HG03060 (cell line): ENCODE measurements around the gene CXCR4.

Experiments used
- ATAC-seq: cut with Tn5 transposase; IDR thresholded peaks from one replicate; pipeline ENCODE4 v1.9.1; 2021; ENCODE audit warnings: low read depth, moderate number of reproducible peaks; ENCODE audit not compliant: unreplicated experiment

CXCR4 gene

DNA sequence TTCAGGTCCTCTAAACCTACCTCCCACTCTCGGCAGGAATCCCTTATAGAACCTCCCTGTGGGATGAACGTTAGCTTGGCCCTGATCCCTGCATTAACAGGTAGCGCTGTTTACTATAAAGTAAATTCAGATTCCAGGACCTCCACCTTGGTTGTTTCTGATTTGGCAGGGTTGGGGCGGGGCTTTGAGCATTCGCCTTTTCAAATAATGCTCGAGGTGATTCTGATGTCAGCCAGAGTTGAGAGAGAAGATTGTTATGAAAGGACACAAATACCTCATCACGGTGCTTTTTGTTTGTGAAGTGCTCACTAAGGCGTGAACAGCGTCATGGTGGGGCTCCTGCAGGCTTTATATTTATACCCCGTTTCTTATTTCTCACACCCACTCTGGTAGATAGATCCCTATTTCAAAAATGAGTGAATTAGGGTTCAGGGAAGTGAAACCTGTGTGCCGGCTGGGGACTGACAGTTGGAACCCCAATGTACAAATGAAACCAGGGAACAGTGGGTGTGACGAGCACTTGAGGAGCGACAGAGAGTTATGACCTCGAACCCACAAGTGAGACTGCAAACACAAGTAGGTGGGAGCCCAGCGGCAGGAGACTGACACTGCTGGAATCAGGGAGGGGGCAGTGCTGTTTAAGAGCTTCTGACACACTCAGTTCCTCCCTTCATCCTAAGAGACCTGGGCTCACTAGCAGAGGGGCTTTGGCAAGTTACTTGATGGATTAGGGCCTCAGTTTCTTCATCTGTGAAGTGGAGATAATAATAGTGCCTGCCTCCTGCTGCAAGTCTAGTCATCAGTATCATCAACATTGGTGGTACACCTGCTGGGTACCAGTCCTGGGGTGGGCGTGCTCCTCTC is 14.2 kb upstream of the CXCR4 start:
- ATAC-seq, result peak; percentile 90

DNA sequence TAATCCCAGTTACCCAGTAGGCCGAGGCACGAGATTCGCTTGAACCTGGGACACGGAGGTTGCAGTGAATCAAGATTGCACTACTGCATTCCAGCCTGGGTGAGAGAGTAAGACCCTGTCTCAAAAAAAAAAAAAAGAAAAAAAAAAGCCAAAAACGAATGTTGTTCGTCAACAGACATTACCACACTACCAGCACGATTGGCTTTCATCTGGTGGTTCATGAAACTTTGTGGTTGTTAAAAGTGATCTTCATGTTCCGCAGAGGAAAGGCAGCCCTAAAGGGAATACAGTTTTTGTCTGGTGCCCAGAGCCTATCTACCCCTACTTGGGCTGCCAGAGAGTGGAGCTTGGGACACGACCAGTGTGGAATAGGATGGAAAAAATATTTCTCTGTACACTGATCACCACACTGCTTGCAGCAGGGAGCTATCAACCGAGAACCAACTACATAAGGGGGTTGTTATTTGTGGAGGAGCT is 13.6 kb upstream of the CXCR4 start:
- ATAC-seq, result no peak

DNA sequence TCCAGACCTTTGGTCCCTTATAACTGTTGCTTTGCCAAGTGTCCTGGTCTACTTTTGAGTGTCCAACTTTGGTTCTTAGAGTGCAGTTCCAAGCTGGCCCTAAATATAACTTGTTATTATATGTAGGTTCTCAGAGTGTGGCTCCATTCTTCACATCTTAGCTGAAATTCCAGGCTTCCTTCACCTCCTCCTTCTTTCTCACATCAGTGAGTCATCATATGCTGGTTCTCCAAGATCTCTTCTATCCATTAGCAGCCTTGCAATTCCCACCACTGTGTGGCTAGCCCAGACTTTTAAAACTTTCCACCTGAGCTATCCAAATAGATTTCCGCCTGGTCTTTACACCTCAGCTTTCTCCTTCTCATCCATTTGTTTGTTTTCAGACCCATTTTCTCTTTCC is 12.6 kb upstream of the CXCR4 start:
- ATAC-seq, result no peak

DNA sequence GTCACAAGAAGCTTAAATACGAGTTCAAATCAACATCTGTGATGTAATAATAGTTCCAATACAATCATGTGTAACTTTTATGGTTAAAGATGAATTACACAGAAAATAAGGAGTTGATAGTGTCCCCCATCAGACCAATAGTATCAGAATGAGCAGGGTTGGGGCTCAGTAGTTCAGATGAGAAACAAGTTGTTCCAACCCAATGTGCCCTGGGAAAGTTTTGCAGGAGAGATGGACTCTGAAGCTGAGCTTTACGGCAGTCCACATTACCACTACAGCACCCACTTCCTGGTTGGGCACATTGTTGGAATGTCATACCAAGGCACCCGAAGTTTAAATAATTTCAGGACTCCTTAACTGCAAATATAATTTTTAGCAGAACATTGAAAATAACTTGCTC is 12.1 kb upstream of the CXCR4 start:
- no peak for ATAC-seq

DNA sequence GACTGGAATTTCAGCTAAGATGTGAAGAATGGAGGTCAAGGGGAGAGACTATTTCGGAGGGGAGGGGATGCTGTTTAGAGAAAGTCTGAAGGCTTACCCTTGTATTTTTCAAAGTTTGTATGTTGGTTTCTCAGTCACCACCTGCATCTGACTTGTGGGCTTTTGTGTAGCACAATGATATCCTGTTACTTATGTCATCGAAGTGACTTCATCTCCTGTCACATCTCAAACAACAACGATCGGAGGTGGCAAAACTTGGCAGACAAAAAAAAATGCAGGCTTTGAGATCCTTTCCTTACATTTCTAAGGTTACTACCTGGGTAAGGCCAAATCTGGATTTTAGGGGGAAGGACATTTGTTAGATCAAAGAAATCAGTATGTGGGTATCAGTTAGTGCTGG is 11.7 kb upstream of the CXCR4 start:
- ATAC-seq, result no peak

DNA sequence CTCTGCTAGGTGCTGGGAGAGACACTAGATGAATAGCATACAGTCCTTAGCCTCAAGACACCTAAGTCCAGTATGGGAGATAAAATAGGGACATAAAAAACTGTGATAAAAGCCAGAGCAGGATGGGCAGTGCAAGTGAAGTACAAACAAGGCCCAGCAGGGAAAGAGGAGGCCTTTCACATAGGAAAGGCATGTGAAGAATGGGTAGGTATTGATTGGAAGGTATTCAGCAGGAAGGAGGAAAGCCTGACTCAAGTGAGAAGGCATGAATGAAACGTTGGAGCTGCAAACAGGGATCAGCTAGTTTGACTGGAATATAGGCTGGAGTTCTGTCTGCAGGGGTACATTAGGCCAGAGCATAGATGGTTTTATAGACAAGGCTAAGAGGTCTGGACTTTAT is 11.0 kb upstream of the CXCR4 start:
- no peak for ATAC-seq

DNA sequence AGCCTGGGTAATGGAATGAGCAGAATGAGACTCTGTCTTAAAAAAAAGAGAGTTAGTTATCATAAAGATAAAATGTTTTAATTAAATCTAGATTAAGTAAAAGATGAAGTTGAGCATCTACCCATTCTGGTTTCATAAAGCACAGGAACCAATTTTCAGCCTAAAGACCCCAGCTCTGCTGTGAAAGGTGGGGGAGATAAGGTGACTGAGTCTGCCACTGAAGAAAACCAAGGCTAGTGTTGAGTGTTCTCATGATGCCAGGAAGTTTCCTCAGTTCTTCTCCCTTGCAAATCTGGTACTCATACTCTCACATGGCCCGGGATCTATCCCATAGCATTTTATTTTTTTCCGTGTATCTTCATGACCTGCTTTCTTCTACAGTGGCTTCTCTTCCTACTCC is 10.4 kb upstream of the CXCR4 start:
- ATAC-seq, result no peak

DNA sequence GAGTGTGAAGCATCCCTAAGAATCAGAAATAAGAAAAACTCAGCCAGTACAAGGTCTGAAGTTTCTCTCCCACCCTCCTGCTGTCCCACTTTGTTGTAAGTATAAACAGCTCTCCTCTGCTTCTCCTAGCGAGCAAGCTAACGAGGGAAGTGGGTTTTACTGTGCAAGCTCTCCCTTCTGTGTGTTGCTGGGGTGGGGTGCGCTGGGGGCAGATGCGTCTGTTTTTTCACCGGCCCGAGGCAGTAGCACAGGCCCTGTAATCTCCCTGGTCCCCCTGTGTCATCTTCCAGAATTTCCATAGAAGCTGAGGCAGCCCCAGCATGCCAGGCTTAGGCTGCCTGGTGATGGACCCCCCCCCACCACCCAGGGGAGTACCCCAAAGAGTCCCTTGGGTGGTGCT is 9.4 kb upstream of the CXCR4 start:
- no peak for ATAC-seq

DNA sequence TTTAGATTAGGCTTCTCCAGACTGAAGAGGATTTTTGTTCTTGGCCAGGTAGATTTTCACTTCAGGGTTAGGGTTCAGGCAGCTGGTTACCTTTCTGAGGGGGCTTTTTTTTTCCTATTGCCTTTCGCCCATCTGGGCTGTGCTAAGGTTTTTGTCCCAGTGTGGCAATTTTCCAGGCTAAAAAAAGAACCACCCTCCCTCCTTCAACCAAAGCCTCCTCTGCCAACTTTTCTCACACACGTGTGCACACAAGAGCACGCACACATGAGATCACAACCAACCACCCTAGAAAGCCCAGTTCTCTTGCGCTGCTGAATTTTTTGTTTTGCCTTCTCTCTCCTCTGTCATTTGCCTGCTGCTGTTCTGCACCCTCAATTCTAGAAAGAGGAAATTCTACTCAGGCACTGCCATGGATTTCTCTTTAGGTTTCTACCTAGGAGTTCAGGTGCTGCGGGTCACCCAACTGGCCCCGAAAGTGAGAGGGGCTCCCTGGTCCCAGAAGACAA is 8.5 kb upstream of the CXCR4 start:
- ATAC-seq, result no peak

DNA sequence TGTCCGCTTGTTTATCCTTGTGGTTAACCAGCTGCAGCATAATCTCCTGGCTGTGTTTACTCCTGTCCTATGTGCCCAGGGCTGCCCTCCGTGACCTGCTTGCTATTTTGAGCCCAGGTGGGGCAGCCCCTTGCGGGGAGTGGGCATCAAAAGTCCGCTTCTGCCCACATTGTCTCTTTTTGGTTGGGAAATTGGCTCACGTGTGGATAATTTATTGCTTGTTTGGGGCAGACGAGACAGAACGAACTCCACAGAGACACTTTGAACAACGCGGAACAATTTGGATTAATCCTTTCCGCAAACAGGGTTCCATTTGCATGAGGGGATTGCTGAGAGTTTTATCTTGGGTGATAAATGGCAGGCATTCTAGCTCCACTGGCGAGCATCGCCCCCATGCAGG is 8.1 kb upstream of the CXCR4 start:
- no peak for ATAC-seq

DNA sequence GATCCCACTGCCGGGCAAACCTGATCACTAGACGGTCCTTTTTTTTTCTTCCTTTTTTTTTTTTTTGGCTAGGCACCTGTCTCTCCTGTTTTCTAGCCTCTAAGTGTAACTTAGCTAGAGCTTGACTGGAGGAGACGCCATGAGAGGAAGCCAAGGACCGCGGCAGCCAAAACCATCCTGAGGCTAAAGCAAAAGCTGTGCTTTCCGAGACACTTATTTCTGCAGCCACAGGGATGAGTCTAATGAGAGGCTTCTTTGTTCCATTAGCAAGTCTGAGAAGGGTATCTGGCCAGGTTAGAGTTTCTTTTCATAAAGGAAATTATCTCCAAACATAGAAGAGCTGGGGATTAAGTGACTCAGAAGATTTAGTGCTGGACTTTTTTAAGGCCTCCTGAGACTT is 7.3 kb upstream of the CXCR4 start:
- ATAC-seq, result no peak

DNA sequence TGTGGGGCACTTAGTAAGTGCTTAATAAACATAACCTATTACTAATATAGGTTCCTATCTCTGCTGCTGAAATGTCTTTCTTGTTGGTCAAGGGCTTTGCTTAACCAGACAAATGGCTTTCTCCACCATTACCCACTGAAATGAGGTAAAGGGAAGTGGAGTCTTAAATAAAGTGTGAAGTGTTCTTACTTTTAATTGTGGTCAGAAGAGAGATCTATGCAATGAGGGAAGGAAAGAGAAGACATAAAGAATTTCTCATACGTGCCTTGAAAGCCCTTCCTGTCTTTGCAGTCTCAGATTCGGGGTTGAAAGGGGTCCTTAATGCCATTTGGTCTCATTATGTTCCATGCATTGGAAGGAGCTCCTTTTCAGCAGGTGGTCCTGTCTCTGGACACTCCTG is 6.9 kb upstream of the CXCR4 start:
- no peak for ATAC-seq

DNA sequence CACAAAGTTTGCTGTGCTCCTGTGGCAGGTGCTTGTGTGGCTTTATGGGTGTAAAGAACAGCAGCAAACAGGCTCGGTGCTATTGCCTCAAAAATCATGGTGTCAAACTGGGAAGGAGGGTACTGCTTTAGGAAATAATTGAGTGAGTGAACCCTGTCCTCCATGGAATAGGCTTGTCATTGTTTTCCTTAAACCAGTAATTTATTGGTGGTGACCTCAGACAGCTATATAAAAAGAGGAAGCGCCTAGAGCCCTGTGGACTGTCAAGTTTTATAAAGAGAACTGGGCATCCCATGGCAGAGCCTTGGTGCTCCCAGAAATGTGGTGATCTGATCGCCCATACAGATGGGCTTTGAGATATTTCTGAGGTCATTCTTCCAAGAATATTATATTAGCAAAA is 4.7 kb upstream of the CXCR4 start:
- ATAC-seq, result no peak

DNA sequence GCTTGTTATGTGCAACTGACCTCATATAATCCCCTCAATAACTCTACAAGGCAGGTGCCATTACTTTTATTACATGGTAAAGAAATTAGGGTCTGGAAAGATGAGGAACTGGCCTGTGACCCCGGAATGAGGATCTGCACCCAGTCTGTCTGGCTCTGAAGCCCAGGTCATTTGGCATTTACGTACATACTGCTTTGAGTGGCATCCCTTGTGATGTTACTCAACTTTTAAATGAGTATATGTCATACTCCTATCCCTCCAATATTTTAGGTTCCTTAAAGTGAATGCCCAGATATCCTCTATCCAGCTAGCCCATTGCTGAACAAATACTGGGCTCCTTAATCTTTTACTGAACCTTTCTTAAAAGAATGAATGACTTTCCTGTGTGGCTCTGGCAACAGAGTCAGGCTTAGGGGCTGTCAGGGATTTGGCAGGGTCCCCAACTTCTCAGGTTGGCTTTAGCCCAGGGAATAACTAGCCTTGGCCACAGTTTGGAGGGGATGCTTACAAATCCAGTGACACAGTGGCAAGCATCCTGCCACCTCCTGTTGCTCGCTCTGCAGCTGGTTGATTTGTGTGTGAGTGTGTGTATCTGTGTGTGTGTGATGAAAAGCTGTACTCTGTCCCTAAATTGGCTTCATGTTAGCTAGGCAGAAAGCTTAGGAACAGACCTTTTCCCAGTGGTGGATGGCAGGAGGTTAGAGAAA is 3.4 kb upstream of the CXCR4 start:
- ATAC-seq, result no peak

DNA sequence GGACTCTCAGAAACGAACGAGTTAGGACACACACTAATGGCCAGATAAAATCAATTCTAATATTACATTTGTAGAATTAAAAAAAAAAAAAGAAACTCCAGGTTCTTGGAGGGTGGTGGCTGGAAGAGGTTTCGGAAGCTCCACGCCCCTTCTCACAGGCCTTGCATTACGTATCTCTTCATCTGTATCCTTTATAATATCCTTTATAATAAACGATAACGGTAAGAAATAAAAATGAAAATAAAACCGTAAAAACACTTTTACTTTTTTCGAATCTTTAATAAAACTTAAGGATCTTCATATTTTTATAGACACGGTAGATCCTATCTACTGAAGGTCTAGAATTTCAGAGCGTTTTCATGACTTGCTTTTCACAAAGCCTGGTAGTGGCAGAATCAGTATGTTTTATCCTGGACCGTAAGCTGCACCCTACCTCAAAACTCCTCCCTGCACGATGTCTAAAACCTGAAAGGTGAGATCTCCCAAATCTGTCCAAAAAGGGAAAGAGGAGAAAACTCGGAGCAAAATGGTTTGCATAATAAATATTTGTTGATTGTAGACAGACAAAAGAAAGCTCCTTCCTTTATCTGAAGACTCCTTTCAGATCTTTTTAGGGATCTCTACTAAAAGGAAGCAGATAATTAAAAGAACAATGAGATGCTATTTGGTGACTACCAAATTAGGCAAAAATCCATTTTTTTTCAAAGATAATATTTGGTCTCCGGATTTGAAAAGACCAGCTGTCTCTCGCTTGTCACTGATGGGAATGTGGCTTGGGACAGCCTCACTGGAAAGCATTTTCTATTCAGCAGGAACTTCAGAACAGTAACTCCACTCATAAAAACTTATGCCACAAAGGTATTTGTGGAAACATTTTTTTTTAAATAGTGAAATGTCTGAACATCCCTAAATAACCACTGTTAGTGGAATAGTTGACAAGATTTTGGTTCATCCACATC is 2.0 kb upstream of the CXCR4 start:
- ATAC-seq, result no peak

DNA sequence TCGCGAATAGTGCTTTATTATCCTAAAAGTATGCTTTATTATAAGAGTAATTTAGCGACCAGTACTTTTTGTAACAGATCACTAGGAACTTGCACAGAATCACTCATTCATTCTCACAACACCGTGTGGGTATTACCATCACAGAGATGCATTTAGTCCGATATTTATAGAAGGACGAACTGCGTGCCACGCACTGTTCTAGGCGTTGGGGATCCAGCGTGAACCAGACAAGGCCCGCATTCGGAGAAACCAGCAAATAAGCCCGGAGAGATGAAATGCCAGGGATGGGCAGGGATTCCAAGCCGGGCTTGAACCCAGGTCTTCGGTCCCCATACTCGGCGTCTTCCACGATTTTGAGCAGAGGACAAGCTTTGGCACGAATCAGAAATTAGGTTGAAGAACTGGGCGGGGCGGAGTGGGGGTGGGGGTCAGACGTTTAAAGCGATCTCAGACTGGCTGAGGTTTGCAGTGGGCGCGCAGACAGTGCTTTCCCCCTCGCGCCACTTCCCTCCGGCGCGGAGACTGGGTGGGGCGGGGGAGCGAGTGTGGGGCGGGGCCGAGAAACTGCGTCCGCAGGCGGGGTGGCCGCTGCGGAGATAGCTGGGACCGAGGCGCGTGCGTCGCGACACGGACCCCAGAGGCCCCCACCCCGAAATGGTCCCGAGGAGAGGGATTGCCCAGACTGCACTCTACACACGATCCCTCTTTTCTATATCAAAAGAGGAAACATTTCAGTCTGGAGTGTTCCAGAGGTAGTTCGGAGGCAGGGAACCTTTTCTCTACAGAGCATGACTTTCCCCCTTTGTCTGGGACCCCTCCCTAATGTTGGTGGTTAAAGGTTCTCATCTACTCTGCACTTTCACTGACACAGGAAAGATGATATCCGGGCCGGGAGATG is 1.1 kb upstream of the CXCR4 start:
- no peak for ATAC-seq

DNA sequence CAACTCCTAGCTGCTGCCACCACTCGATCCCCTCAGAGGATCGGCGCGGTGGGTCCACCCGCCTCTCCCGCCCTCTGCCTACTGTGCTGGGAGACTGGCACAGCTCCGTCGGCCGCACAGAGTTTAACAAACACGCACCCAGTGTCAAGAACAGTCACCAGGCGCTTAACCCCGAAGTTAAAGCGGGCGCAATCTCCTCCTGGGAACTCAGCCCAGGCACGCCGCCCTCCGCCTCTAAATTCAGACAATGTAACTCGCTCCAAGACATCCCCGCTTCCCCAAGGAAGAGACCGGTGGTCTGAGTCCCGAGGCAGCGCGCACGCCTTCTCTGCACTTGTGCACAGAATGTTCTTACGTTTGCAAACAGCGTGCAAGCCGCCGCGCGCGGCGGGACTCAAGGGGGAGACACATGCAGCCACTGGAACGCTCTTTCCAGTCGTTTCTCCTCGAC is 533 bp downstream of the CXCR4 start:
- peak; percentile 14 for ATAC-seq

DNA sequence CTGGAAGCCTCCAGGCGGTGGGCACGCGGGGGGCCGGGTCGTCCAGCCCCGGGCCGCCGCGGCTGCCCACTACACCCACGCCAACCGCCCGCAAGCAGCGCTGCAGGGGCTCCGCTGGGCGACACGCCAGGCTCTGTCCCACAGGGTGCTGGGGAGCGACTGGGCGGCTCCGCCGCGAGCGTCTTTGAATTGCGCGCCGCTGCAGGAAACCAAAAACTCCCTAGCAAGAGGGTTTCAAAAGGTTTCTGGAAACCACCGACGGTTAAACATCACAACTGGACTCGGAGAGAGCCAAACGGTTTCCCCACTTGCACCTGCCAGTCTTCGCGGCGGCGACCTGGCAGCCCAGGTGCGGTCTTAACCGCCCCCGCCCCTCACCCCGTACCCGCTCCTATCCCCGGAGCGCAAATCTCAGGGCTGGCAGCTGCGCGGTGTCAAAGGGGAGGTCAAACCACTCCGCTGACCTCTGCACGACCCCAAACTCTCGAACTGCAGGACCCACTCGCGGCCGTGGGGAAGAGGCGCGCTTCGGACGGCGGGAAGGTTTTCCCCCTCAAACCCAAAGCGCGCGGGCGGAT is 1.0 kb downstream of the CXCR4 start:
- ATAC-seq, result peak; percentile 33

DNA sequence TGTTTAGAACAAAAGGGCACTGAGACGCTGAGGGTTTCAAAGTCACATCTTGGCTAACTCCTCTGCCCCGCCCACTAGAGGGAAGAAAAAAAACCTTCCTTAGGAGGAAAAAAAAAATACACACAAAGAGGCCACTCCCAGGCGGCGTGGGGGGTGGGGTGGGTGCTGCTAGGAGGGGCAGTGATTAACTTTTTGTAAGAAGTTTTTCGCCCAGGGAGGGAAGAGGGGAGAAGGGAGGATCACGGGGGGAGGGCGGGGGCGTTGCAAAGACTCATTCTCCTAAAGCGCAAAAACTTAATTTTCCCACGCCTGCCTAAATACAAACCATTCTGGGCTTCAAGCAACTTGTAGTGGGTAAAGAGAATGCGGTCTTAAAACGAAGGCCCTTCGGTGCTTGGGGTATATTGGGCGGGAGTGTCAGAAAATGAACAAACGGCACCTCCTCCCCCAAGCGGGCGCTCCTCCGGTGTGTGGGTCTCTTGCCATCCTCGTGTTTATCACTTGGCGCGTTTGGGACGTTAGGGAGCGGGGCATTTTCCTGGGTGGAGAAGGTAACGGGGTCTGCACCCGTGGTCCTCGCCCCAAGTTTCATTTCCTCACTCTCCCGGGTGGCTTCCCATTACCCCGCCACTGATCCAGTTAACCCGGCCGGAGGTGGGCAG is 1.7 kb downstream of the CXCR4 start:
- ATAC-seq, result no peak
